ENCODE results near the gene SLC8A2.

GRCh38 chr19:47435883-47436417, 35.7 kb downstream of the SLC8A2 start:
- TF ChIP-seq CTCF (IDR thresholded peaks at IDR 0.05) (no peak), POLR2A (IDR thresholded peaks at IDR 0.05) (no peak)
